Measurements from ENCODE around the gene ZDHHC21.

Gene ZDHHC21, protein sequence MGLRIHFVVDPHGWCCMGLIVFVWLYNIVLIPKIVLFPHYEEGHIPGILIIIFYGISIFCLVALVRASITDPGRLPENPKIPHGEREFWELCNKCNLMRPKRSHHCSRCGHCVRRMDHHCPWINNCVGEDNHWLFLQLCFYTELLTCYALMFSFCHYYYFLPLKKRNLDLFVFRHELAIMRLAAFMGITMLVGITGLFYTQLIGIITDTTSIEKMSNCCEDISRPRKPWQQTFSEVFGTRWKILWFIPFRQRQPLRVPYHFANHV

DNA sequence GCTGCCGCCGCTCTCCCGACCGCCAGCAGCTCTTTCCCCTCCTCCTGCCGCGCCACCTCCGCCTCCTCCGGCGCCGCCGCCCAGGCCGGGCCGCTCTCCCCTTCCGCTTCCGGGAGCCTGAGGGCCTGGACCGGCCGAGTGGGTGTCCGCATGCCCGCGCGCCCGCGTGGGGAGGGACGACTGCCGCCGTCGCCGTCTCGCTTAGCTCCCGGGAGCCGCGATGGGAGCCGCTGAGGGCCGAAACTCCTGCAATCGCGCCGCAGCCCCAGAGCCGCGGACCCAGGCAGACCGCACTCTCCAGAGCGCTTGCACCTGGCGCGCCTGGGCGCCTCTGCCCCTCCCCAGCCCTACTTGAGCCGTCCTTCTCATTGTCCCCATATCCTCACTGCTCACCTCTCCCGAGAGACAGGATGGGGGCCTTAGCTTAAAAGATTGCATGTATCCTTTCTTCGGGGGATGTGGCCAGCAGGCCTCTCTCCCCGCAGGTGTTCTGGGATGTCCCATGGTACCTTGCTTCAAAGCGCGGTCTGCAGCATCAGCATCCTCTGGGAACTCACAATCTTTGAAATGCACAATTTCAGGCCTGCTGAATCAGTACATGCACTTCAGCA lies at the start of gene ZDHHC21:
Gene ZDHHC21 (minus strand): TSS at position 182 of the 611 bp plus-strand sequence. CDS start 19,092 bp downstream, outside the sequence.
- H3K4me3 ChIP-seq (ENCODE audit: low read depth, low read length) = peak within 1 kb of the TSS; percentile 66
- TF ChIP-seq, protein P1, sequence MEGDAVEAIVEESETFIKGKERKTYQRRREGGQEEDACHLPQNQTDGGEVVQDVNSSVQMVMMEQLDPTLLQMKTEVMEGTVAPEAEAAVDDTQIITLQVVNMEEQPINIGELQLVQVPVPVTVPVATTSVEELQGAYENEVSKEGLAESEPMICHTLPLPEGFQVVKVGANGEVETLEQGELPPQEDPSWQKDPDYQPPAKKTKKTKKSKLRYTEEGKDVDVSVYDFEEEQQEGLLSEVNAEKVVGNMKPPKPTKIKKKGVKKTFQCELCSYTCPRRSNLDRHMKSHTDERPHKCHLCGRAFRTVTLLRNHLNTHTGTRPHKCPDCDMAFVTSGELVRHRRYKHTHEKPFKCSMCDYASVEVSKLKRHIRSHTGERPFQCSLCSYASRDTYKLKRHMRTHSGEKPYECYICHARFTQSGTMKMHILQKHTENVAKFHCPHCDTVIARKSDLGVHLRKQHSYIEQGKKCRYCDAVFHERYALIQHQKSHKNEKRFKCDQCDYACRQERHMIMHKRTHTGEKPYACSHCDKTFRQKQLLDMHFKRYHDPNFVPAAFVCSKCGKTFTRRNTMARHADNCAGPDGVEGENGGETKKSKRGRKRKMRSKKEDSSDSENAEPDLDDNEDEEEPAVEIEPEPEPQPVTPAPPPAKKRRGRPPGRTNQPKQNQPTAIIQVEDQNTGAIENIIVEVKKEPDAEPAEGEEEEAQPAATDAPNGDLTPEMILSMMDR (IDR thresholded peaks at IDR 0.05; ENCODE audit: borderline replicate concordance, insufficient read depth, low read depth, low read length) = no peak

- TF ChIP-seq, protein P1 (IDR thresholded peaks at IDR 0.05; ENCODE audit: borderline replicate concordance, insufficient read depth, low read depth, low read length) = no peak
- H3K4me3 ChIP-seq (ENCODE audit: low read depth, low read length) = no peak overlapping the region
Observed at GRCh38 chr9:14741369-14741768, 48.1 kb upstream of the ZDHHC21 start.

DNA sequence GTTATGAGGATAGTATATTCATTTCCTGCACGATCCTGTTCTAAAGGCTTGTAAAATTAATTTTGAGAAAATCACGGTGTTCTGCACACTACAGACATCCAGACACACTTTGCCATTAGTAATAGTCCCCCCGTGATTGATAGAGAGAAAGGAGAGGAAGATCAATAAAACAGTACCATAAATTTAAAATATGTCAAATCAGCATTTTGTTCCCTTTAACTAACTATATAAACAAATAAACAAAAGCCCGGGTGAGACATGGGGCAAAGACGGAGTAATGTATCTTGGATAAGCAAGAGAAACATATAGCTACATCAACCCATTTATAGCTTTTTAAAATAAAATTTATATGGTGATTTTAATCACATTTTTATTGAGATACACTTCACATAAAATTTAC lies 39.9 kb upstream of the ZDHHC21 start:
- no peak overlapping the region for H3K4me3 ChIP-seq (ENCODE audit: low read depth, low read length)
- TF ChIP-seq, protein P1 (IDR thresholded peaks at IDR 0.05; ENCODE audit: borderline replicate concordance, insufficient read depth, low read depth, low read length) = no peak

- TF ChIP-seq, protein P1 (IDR thresholded peaks at IDR 0.05; ENCODE audit: borderline replicate concordance, insufficient read depth, low read depth, low read length) = no peak
- H3K4me3 ChIP-seq (ENCODE audit: low read depth, low read length) = no peak overlapping the region
Observed at GRCh38 chr9:14731294-14731981, 38.2 kb upstream of the ZDHHC21 start.

DNA sequence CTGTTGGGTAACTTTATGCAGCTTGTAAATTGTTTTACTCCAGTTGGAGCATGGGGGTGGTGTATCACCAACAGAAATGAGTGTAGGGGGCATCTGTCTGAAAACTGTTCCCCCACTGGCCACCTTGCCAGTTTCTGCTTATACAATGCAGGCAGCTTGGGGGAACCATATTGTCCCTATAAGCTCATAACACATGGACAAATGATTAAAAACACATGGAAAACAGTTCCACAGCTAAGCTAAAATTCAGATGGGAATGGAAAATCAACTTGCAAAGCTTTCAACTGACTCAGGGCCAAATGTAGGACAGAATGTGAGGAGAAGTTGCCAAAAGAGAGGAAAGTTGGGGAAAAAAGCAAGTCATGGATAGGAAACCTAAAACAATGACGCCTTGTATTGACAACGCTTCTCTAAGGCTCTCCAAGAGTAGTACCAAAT lies 37.2 kb upstream of the ZDHHC21 start:
- H3K4me3 ChIP-seq (ENCODE audit: low read depth, low read length) = no peak overlapping the region
- TF ChIP-seq, protein P1 (IDR thresholded peaks at IDR 0.05; ENCODE audit: borderline replicate concordance, insufficient read depth, low read depth, low read length) = no peak

GRCh38 chr9:14723301-14723700 lies 30.1 kb upstream of the ZDHHC21 start:
- no peak overlapping the region for H3K4me3 ChIP-seq (ENCODE audit: low read depth, low read length)
- TF ChIP-seq, protein P1 (IDR thresholded peaks at IDR 0.05; ENCODE audit: borderline replicate concordance, insufficient read depth, low read depth, low read length) = no peak

All from GM12875 (cell line).